ENCODE results near the gene XPC.
"Not testable (repeated sequence)": the region's sequence is repeated elsewhere in the genome, so short reads cannot be mapped to it uniquely, and the experiment has no call there.

Gene XPC

DNA sequence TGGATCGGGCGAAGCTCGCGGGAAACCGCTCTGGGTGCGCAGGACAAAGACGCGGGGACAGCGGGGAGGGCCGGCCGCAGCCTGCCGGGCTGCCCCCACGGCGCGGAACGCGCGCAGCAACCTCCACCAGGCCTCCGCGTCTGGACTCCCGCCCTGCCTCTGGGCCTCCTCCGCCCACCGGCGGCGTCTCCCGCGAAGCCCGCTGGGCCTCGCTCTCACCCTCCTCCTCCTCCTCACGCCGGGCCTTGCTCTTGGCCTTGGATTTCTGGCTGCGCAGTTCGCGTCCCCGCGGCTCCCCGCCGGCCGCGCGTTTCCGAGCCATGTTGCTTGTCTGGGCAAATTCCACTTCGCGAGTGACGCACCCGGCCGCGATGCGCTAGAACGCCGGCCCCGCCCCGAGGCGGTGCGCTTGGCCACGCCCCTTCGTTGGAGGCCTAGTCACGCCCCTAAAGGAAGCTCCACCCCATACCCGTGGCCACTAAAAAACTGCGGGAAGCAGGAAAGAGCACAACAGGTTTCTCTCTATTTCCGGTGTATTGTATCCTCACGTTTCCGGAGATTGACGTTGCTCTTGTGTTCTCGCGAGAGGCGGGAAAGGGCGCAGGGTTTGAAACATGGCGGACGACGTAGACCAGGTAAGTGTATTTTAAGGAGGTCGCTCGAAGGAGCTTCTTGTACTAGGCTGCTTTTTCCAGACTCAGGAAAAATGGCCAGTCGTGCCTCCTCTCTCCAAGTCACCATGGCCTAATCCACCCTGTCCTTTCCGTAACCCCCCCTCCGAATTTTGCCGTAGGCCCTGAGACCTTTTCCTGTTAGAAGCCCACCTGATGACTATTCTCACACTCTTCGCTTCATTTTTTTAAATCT lies at the start of gene XPC, which contains the start of gene LSM3:
Gene XPC, minus strand, starts transcription at position 355 of the 867 bp plus-strand sequence. Its CDS starts 33 bp downstream, at position 322.
Gene LSM3, plus strand, starts transcription at position 571 of the 867 bp plus-strand sequence. Its CDS starts 44 bp downstream, at position 615.
- peak within 1 kb of the TSS; percentile 88 for H3K9ac ChIP-seq (ENCODE audit: low read length)
- H3K9me3 ChIP-seq (ENCODE audit: control insufficient read depth, low read length): no peaks in the 10 kb centered on the region
- peaks cover 14% of the 10 kb centered on the region for H3K4me1 ChIP-seq (ENCODE audit: control insufficient read depth, insufficient read depth, low read length)

DNA sequence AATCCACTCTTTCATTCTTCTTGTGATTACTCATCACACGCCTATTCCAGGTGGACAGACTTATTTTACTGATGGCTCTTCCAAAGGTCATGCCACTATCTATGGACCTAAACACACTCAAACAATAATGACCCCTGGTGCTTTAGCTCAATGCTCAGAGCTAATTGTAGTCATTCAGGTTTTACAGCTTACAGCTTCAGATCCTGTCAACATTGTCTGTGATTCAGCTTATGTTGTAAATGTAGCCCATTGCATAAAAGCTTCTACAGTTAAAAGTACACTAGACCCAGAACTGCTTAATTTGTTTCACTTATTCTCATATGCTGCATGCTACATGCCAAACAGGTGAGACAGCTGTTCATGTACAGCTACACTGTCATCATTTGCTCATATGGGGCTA lies 49.5 kb upstream of the XPC start:
- Histone ChIP-seq H3K4me1 (ENCODE audit: control insufficient read depth, insufficient read depth, low read length) (peaks cover 15% of the 10 kb centered on the region), H3K27me3 (ENCODE audit: control insufficient read depth, insufficient read depth, low read length) (no peaks in the 10 kb centered on the region), H3K9me3 (ENCODE audit: control insufficient read depth, low read length) (no peaks in the 10 kb centered on the region), H3K4me3 (ENCODE audit: low read length) (no peak overlapping the region), H3K36me3 (ENCODE audit: control insufficient read depth, insufficient read depth, low read length) (no peaks in the 10 kb centered on the region), H3K9ac (ENCODE audit: low read length) (no peak overlapping the region)

More for the DNA sequence above, at the start of gene XPC, which contains the start of gene LSM3:
- Histone ChIP-seq H3K4me3 (ENCODE audit: low read length) (peak within 1 kb of the TSS; percentile 93), H3K36me3 (ENCODE audit: control insufficient read depth, insufficient read depth, low read length) (no peaks in the 10 kb centered on the region), H3K27me3 (ENCODE audit: control insufficient read depth, insufficient read depth, low read length) (no peaks in the 10 kb centered on the region)

DNA sequence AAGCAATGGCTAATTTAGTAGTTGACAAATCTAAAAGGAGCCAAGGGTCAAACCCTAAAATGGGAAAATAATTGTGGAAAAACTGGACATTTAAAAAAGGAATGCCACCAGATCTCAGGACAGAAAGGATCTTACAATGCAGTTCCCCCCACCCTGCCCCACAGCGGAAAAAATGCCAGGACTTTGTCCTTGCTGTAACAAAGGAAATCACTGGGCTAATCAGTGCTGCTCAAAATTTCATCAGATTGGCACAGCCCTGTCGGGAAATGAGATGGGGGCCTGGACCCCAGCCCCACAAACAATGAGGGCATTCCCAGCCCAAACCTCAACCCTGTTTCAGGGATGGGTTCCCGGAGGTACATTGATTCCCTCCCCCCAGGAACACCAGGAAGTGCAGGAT lies 48.0 kb upstream of the XPC start:
- H3K27me3 ChIP-seq (ENCODE audit: control insufficient read depth, insufficient read depth, low read length); H3K4me3 ChIP-seq (ENCODE audit: low read length); H3K36me3 ChIP-seq (ENCODE audit: control insufficient read depth, insufficient read depth, low read length); H3K9me3 ChIP-seq (ENCODE audit: control insufficient read depth, low read length); H3K9ac ChIP-seq (ENCODE audit: low read length): not testable (repeated sequence)
- peaks cover 15% of the 10 kb centered on the region for H3K4me1 ChIP-seq (ENCODE audit: control insufficient read depth, insufficient read depth, low read length)

DNA sequence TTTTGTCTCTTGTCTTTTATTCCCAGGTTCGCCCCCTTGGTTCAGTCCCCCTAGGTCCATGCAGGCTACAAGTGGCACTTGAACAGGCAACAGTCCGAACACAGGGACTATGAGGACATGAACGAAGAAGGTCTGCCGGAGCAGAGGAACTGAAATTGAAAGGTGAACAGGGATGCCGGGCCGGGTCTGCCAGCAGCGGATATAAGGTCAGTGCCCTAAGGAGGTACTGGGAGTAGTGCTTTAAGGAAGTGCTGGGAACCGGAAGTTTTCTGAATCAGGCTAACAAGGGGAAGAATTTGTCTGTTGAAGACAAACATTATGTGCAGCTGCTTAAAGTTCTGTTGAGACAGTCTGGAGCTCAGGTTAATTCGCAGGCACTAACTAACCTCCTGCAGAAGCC lies 47.0 kb upstream of the XPC start:
- Histone ChIP-seq H3K4me1 (ENCODE audit: control insufficient read depth, insufficient read depth, low read length) (peaks cover 15% of the 10 kb centered on the region), H3K4me3 (ENCODE audit: low read length) (no peak overlapping the region), H3K27me3 (ENCODE audit: control insufficient read depth, insufficient read depth, low read length) (no peaks in the 10 kb centered on the region), H3K9ac (ENCODE audit: low read length) (no peak overlapping the region), H3K36me3 (ENCODE audit: control insufficient read depth, insufficient read depth, low read length) (no peaks in the 10 kb centered on the region), H3K9me3 (ENCODE audit: control insufficient read depth, low read length) (no peaks in the 10 kb centered on the region)

DNA sequence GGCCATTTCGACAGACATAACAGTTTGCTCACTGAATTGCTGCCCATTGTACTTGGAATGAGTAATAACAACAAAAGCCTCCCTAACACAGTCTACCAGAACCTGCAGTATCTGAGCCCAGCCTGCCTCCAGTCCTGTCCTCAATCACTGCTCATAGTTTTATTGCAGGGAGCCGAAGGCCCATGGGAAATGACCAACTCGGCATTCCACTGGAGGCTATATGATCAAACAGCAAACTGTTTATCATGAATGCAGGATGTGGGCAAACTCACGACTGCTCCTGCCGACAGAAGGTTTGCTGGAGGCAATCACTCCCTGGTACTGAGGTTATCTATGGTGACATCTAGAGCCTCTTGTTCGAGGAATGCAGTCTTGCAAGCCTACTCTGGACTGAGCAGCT lies 46.5 kb upstream of the XPC start:
- no peaks in the 10 kb centered on the region for H3K9me3 ChIP-seq (ENCODE audit: control insufficient read depth, low read length)
- peaks cover 15% of the 10 kb centered on the region for H3K4me1 ChIP-seq (ENCODE audit: control insufficient read depth, insufficient read depth, low read length)
- H3K4me3 ChIP-seq (ENCODE audit: low read length): no peak overlapping the region
- H3K9ac ChIP-seq (ENCODE audit: low read length): no peak overlapping the region
- no peaks in the 10 kb centered on the region for H3K36me3 ChIP-seq (ENCODE audit: control insufficient read depth, insufficient read depth, low read length)
- no peaks in the 10 kb centered on the region for H3K27me3 ChIP-seq (ENCODE audit: control insufficient read depth, insufficient read depth, low read length)

DNA sequence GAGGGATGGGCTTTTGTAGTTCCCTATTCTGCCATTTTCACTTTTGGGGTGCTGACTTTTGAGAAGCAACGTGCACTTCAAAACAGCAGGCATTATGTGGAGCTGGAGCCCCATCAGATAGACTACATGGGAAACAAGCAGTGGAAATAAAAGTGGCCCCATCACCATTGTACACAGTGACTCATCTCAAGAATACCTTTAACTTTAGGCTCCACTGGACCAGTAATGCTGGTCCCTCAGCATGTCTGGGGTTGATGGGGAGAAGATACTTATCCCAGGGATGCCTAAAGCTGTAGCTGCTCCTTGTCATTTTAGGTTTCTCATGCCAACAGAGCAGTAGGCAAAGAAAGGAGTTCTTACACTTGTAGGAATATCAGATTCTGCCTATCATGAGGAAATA lies 45.2 kb upstream of the XPC start:
- H3K9ac ChIP-seq (ENCODE audit: low read length): no peak overlapping the region
- no peak overlapping the region for H3K4me3 ChIP-seq (ENCODE audit: low read length)
- H3K36me3 ChIP-seq (ENCODE audit: control insufficient read depth, insufficient read depth, low read length): no peaks in the 10 kb centered on the region
- no peaks in the 10 kb centered on the region for H3K27me3 ChIP-seq (ENCODE audit: control insufficient read depth, insufficient read depth, low read length)
- no peaks in the 10 kb centered on the region for H3K9me3 ChIP-seq (ENCODE audit: control insufficient read depth, low read length)
- peaks cover 15% of the 10 kb centered on the region for H3K4me1 ChIP-seq (ENCODE audit: control insufficient read depth, insufficient read depth, low read length)

DNA sequence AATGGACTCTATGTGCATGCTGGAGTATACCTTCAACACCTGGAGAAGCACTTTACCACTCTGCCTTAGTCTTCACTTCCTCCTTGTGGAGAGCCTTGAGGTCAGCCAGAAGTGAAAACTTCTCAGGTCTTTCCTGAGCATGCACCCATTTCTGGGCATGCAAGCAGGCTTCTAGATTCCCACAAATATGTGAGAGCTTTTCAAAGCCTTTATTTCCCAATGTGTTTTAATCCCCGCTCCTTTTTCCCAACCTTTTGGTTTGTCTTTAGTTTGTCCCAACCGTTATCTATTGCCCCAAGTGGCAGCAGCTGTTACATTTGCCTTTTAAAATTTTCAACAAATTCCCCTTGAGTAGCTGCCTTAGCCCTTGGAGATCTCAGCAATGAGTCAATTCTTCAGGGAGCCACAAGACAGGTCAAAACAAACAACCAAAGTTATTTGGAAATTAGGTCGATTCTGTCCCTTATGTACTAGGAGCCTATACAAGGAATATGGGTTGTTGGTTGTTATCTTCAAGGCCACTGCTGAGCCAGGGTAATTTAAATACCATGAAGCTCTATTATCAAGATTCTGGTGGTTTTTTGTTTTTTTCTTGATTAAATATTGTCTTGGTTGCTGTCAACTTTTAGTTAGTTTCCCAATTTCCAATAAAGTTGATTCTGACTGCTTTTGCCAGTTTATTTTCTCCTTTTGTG lies 44.6 kb upstream of the XPC start:
- Histone ChIP-seq H3K9me3 (ENCODE audit: control insufficient read depth, low read length) (no peaks in the 10 kb centered on the region), H3K4me1 (ENCODE audit: control insufficient read depth, insufficient read depth, low read length) (peaks cover 15% of the 10 kb centered on the region), H3K9ac (ENCODE audit: low read length) (no peak overlapping the region), H3K4me3 (ENCODE audit: low read length) (no peak overlapping the region), H3K36me3 (ENCODE audit: control insufficient read depth, insufficient read depth, low read length) (no peaks in the 10 kb centered on the region), H3K27me3 (ENCODE audit: control insufficient read depth, insufficient read depth, low read length) (no peaks in the 10 kb centered on the region)

DNA sequence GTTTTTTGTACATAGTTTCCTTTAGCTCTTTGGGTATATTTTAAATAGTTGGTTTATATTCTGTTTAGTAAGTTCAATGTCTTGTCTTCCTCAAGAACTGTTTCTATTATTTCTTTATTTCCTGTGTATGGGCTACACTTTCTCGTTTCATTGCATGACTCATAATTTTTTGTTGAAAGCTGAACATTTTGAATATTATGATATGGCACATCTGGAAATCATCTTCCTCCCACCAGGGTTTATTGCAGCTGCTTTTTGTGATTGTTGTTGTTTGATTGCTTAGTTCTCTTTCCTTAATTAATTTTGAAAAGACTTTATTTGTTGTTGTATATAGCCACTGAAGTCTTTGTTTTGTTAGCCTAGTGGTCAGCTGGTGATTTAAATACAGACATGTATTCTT lies 44.1 kb upstream of the XPC start:
- no peak overlapping the region for H3K9ac ChIP-seq (ENCODE audit: low read length)
- no peak overlapping the region for H3K4me3 ChIP-seq (ENCODE audit: low read length)
- H3K4me1 ChIP-seq (ENCODE audit: control insufficient read depth, insufficient read depth, low read length): peaks cover 15% of the 10 kb centered on the region
- H3K27me3 ChIP-seq (ENCODE audit: control insufficient read depth, insufficient read depth, low read length): no peaks in the 10 kb centered on the region
- no peaks in the 10 kb centered on the region for H3K36me3 ChIP-seq (ENCODE audit: control insufficient read depth, insufficient read depth, low read length)
- no peaks in the 10 kb centered on the region for H3K9me3 ChIP-seq (ENCODE audit: control insufficient read depth, low read length)

DNA sequence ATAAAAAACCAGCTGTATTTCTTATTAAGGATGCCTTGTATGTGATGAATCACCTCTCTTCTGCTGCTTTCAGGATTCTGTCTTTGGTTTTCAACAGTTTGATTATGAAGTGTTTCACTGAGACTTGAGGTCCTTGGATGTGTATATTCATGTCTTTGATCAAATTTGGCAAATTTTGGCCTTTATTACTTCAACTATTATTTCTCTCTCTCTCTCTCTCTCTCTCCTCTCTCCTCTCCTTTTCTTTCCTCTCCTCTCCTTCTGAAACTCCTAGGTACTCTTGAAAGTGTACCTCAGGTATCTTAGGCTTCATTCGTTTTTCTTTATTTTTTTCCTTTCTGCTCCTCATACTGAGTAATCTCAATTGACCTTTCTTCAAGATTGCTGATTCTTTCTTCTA lies 43.5 kb upstream of the XPC start:
- H3K27me3 ChIP-seq (ENCODE audit: control insufficient read depth, insufficient read depth, low read length): no peaks in the 10 kb centered on the region

DNA sequence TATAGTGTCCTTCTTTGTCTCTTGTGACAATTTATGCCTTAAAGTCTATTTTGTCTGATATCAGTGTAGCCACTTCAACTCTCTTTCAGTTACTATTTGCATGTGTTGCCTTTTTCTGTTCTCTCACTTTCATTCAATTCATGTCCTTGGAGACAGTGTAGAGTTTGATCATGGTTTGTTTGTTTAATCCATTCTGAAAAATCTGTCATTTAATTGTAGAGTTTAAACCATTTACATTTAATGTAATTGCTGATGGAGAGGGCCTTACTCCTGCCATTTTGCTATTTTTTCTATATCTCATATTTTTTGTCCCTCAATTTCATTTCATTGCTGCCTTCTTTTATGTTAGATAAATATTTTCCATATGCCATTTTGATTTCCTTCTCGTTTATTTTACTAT lies 42.5 kb upstream of the XPC start:
- Histone ChIP-seq H3K27me3 (ENCODE audit: control insufficient read depth, insufficient read depth, low read length) (no peaks in the 10 kb centered on the region), H3K36me3 (ENCODE audit: control insufficient read depth, insufficient read depth, low read length) (no peaks in the 10 kb centered on the region), H3K4me1 (ENCODE audit: control insufficient read depth, insufficient read depth, low read length) (peaks cover 7% of the 10 kb centered on the region), H3K9me3 (ENCODE audit: control insufficient read depth, low read length) (no peaks in the 10 kb centered on the region), H3K9ac (ENCODE audit: low read length) (no peak overlapping the region), H3K4me3 (ENCODE audit: low read length) (no peak overlapping the region)

More for the DNA sequence above, 43.5 kb upstream of the XPC start:
- Histone ChIP-seq H3K36me3 (ENCODE audit: control insufficient read depth, insufficient read depth, low read length) (no peaks in the 10 kb centered on the region), H3K4me1 (ENCODE audit: control insufficient read depth, insufficient read depth, low read length) (peaks cover 15% of the 10 kb centered on the region), H3K4me3 (ENCODE audit: low read length) (no peak overlapping the region), H3K9me3 (ENCODE audit: control insufficient read depth, low read length) (no peaks in the 10 kb centered on the region), H3K9ac (ENCODE audit: low read length) (no peak overlapping the region)

DNA sequence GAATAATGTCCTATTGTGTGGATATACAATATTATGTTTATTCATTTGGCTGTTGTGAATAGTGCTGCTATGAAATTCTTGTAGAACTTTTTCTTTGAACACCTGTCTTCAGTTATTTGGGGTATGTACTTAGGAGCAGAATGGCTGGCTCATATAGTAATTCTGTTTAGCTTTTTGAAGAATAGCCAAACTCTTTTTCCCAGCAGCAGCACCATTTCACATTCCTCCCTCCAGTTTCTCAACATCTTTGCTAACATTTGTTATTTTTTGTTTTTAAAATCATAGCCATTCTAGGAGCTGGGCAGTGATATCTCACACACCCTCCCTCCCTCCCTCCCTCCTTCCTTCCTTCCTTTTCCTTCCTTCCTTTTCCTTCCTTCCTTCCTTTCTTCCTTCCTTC lies 40.0 kb upstream of the XPC start:
- Histone ChIP-seq H3K27me3 (ENCODE audit: control insufficient read depth, insufficient read depth, low read length) (no peaks in the 10 kb centered on the region), H3K9me3 (ENCODE audit: control insufficient read depth, low read length) (no peaks in the 10 kb centered on the region), H3K4me1 (ENCODE audit: control insufficient read depth, insufficient read depth, low read length) (no peaks in the 10 kb centered on the region), H3K9ac (ENCODE audit: low read length) (no peak overlapping the region), H3K4me3 (ENCODE audit: low read length) (no peak overlapping the region), H3K36me3 (ENCODE audit: control insufficient read depth, insufficient read depth, low read length) (no peaks in the 10 kb centered on the region)
